ENCODE measurements around the gene MACROD1.

The MACROD1 gene, protein sequence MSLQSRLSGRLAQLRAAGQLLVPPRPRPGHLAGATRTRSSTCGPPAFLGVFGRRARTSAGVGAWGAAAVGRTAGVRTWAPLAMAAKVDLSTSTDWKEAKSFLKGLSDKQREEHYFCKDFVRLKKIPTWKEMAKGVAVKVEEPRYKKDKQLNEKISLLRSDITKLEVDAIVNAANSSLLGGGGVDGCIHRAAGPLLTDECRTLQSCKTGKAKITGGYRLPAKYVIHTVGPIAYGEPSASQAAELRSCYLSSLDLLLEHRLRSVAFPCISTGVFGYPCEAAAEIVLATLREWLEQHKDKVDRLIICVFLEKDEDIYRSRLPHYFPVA

DNA sequence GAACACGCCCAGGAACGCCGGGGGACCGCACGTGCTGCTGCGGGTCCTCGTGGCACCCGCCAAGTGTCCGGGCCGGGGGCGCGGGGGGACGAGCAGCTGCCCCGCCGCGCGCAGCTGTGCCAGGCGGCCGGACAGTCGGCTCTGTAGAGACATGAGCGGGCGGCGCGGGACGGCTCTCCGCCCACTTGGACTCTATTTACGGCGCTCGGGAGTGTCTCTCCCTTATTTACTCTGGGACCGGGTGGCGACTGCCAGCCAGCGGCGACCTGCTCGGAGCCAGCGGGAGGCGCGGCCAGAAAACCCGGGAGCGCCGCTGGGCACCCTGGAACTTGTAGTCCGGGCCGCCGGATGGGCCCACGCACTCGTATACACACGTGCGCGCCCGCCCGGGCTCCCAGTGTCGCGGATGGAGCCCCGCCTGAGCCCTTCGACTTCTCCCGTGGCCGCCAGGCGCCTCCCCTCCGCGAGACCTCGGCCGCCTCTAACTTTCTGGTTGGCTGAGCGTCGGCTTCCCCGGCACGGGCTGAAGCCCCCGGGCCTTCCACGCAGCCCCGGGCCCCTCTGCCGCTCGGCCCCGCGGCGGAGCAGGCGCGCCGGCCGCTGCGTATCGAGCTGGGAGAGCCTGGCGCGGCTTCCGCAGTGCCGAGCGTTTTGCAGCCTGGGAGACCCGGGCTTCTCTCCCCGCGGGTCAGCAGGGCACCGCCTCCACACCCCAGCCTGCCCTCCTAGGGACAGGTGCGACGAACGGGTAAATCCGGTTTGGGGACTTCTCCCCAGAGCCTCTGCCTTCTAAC lies at the start of gene MACROD1:
TSS of gene MACROD1 (minus strand) at position 272 of the 794 bp plus-strand sequence. CDS start at position 153, 119 bp downstream.
- TF ChIP-seq, protein P1, sequence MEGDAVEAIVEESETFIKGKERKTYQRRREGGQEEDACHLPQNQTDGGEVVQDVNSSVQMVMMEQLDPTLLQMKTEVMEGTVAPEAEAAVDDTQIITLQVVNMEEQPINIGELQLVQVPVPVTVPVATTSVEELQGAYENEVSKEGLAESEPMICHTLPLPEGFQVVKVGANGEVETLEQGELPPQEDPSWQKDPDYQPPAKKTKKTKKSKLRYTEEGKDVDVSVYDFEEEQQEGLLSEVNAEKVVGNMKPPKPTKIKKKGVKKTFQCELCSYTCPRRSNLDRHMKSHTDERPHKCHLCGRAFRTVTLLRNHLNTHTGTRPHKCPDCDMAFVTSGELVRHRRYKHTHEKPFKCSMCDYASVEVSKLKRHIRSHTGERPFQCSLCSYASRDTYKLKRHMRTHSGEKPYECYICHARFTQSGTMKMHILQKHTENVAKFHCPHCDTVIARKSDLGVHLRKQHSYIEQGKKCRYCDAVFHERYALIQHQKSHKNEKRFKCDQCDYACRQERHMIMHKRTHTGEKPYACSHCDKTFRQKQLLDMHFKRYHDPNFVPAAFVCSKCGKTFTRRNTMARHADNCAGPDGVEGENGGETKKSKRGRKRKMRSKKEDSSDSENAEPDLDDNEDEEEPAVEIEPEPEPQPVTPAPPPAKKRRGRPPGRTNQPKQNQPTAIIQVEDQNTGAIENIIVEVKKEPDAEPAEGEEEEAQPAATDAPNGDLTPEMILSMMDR (conservative IDR thresholded peaks at IDR 0.05; ENCODE audit: low read depth, low read length) = no peak
- peak within 1 kb of the TSS; percentile 72 for H3K4me3 ChIP-seq (ENCODE audit: low read depth, low read length)
- DNase-seq (ENCODE audit: low read depth) = peak; percentile 68

DNA sequence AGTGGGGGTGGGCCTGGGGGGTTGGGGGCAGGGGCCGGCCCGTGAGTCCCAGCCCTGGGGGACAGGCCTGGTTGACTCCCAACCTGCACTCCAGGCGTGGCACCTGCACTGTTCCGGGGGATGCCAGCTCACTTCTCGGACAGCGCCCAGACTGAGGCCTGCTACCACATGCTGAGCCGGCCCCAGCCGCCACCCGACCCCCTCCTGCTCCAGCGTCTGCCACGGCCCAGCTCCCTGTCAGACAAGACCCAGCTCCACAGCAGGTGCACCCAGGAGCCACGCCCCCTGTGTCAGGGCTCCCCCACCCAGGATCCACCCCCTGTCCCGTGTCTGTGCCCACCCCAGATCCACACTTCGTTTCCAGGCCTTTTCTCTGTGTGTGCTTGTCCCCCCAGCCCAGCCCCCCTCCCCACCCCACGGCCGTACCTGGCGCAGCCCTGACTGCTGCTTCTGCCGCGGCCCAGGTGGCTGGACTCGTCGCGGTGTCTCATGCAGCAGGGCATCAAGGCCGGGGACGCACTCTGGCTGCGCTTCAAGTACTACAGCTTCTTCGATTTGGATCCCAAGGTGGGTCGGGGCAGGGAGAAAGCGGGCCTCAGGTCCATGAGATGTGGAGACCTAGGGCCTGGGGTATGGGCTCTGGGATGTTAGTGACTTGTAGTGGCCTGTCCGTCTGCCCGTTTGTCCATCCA lies 45.4 kb upstream of the MACROD1 start:
- DNase-seq (ENCODE audit: low read depth) = no peak
- TF ChIP-seq, protein P1 (conservative IDR thresholded peaks at IDR 0.05; ENCODE audit: low read depth, low read length) = no peak
- no peak overlapping the region for H3K4me3 ChIP-seq (ENCODE audit: low read depth, low read length)

DNA sequence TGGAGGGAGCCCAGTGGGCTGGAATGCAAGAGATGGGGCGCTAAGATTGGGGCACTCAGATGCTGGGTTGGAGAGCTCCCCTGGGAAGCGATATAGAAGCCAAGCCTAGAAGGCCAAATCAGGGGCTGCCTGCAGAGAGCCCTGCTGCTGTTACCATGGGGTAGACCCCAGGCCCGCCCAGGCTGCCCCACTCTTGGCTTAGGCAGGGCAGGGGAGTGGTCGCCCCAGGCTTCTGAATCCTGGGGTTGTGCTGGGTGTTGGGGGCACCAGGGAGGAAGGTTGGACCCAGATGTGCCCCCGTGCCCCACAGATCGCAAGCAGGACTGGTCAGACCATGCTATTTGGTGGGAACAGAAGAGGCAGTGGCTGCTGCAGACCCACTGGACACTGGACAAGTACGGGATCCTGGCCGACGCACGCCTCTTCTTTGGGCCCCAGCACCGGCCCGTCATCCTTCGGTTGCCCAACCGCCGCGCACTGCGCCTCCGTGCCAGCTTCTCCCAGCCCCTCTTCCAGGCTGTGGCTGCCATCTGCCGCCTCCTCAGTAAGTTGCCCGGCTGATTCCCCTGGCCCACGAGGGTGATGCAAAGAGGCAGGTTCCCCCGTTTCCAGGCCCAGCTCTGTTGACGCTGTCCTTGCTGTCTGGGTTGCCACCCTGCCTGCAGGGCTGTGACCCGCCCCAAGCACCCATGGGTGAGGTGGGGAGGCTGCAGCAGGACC lies 44.5 kb upstream of the MACROD1 start:
- DNase-seq (ENCODE audit: low read depth) = no peak
- TF ChIP-seq, protein P1 (conservative IDR thresholded peaks at IDR 0.05; ENCODE audit: low read depth, low read length) = no peak
- H3K4me3 ChIP-seq (ENCODE audit: low read depth, low read length) = no peak overlapping the region

DNA sequence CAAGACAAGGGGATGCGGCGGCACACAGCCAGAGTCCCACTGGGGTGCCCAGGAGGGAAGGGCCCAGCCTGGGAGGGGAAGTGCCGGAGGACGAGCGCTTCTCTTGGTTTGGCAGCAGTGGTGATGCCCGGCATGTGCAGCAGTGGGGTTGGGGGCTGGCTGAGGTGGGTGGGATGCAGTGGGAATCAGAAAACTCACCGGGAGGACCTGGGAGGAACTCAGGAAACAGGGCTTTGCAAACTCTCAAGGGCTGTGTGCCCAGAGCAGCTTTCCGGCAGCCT lies 43.6 kb upstream of the MACROD1 start:
- TF ChIP-seq, protein P1 (conservative IDR thresholded peaks at IDR 0.05; ENCODE audit: low read depth, low read length) = no peak
- DNase-seq (ENCODE audit: low read depth) = no peak
- H3K4me3 ChIP-seq (ENCODE audit: low read depth, low read length) = no peak overlapping the region

DNA sequence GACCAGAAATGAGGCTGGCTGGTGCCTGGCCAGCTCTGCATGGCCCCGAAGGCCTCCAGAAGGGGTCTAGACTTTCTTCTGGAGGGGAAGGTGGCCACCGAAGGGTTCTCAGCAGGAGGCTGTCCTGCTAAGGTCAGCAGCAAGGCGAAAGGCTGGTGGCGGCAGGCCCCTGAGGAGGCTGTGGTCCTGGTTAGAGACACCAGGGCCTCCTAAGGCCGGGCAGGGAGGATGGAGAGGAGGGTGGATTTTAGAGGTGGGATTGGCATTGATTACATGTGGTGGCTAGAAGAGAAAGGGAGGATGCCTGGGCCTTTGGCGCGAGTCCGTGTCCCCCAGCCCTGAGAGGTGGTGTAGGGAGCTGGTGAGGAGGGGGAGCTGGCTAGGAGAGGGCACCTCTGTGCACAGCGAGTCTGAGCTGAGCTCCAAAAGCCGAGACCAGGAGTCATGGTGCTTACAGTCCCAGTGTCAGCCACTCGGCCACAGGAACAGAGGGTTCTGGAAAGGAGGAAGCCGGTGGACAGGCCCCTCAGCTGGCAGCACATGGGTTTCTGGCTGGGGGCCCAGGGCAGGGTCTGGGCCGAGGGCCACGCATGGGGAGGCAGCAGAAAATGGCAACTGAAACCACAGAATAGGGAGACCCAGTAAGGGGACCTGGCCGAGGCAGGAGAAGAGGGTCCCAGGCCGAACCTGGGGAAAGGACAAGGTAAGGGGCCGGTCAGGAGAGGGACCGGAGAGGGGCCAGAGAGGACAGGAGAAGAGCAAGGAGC lies 43.1 kb upstream of the MACROD1 start:
- TF ChIP-seq, protein P1 (conservative IDR thresholded peaks at IDR 0.05; ENCODE audit: low read depth, low read length) = no peak
- no peak for DNase-seq (ENCODE audit: low read depth)
- no peak overlapping the region for H3K4me3 ChIP-seq (ENCODE audit: low read depth, low read length)

Data from choroid plexus epithelial cell (primary cell).